ENCODE results near the gene SORCS2.

Gene SORCS2

GRCh38 chr4:7393601-7394575 lies 201.6 kb downstream of the SORCS2 start:
- no peak for DNase-seq (ENCODE audit: low read depth)

- no peak for DNase-seq (ENCODE audit: low read depth)
These were observed 202.5 kb downstream of the SORCS2 start for GRCh38 chr4:7394681-7395451.

- DNase-seq (ENCODE audit: low read depth), result no peak
These were observed 203.3 kb downstream of the SORCS2 start for GRCh38 chr4:7395645-7396044.

- DNase-seq (ENCODE audit: low read depth), result no peak
These were observed 204.0 kb downstream of the SORCS2 start for GRCh38 chr4:7396186-7396910.

GRCh38 chr4:7397206-7398103 lies 205.1 kb downstream of the SORCS2 start:
- no peak for DNase-seq (ENCODE audit: low read depth)

GRCh38 chr4:7398104-7398423 lies 205.7 kb downstream of the SORCS2 start:
- DNase-seq (ENCODE audit: low read depth), result no peak

GRCh38 chr4:7398788-7399439 lies 206.6 kb downstream of the SORCS2 start:
- DNase-seq (ENCODE audit: low read depth), result no peak

GRCh38 chr4:7399440-7400234 lies 207.3 kb downstream of the SORCS2 start:
- no peak for DNase-seq (ENCODE audit: low read depth)

- DNase-seq (ENCODE audit: low read depth), result no peak
These were observed 208.4 kb downstream of the SORCS2 start for GRCh38 chr4:7400671-7401298.

- DNase-seq (ENCODE audit: low read depth), result no peak
These were observed 210.2 kb downstream of the SORCS2 start for GRCh38 chr4:7402526-7402925.

- no peak for DNase-seq (ENCODE audit: low read depth)
These were observed 210.7 kb downstream of the SORCS2 start for GRCh38 chr4:7403001-7403400.

- no peak for DNase-seq (ENCODE audit: low read depth)
These were observed 215.8 kb downstream of the SORCS2 start for GRCh38 chr4:7408166-7408565.

- DNase-seq (ENCODE audit: low read depth), result no peak
These were observed 218.1 kb downstream of the SORCS2 start for GRCh38 chr4:7410446-7410845.

- DNase-seq (ENCODE audit: low read depth), result no peak
These were observed 219.2 kb downstream of the SORCS2 start for GRCh38 chr4:7411491-7411890.

GRCh38 chr4:7411896-7412553 lies 219.7 kb downstream of the SORCS2 start:
- DNase-seq (ENCODE audit: low read depth), result no peak

- no peak for DNase-seq (ENCODE audit: low read depth)
These were observed 220.2 kb downstream of the SORCS2 start for GRCh38 chr4:7412554-7412912.

GRCh38 chr4:7414046-7414445 lies 221.7 kb downstream of the SORCS2 start:
- DNase-seq (ENCODE audit: low read depth), result no peak

GRCh38 chr4:7414736-7415510 lies 222.6 kb downstream of the SORCS2 start:
- DNase-seq (ENCODE audit: low read depth), result no peak
